H9 (cell line): ENCODE data around the gene ZMAT5. TPM values are rescaled to one million over a fixed set of nuclear protein-coding genes. Genes with fewer than 3 reads are reported as not detected.

ENCODE experiments used
- DNase-seq: peaks from one replicate; pipeline ENCODE4 v3.0.0-alpha.2; 2017
- H2AFZ ChIP-seq: one replicate; pipeline ENCODE4 v1.6.1; 2013; ENCODE audit warnings: mild to moderate bottlenecking, low read length, control low read depth, moderate library complexity
- H2AK5ac ChIP-seq: 2 replicates; pipeline ENCODE4 v1.6.1; 2013; ENCODE audit warnings: low read length, control low read depth, mixed read lengths; ENCODE audit not compliant: insufficient read length
- H2BK120ac ChIP-seq: one replicate; pipeline ENCODE4 v1.6.1; 2013; ENCODE audit warnings: low read depth, mild to moderate bottlenecking, low read length, control low read depth, inconsistent platforms; ENCODE audit not compliant: poor library complexity, severe bottlenecking
- H2BK12ac ChIP-seq: 2 replicates; pipeline ENCODE4 v1.6.1; 2013; ENCODE audit warnings: low read length, control low read depth, mixed read lengths, low read depth; ENCODE audit not compliant: insufficient read length
- H2BK15ac ChIP-seq: 2 replicates; pipeline ENCODE4 v1.6.1; 2013; ENCODE audit warnings: low read depth, low read length, control low read depth
- H2BK20ac ChIP-seq: one replicate; pipeline ENCODE4 v1.6.1; 2013; ENCODE audit warnings: low read depth, mild to moderate bottlenecking, low read length, control low read depth, inconsistent platforms; ENCODE audit not compliant: poor library complexity, severe bottlenecking
- H2BK5ac ChIP-seq: 2 replicates; pipeline ENCODE4 v1.6.1; 2013; ENCODE audit warnings: low read length, control low read depth, mixed read lengths; ENCODE audit not compliant: insufficient read length
- H3K14ac ChIP-seq: 2 replicates; pipeline ENCODE4 v1.6.1; 2013; ENCODE audit warnings: low read length, control low read depth; ENCODE audit not compliant: insufficient read depth
- H3K18ac ChIP-seq: 2 replicates; pipeline ENCODE4 v1.6.1; 2013; ENCODE audit warnings: low read depth, mild to moderate bottlenecking, mixed read lengths, low read length, control low read depth; ENCODE audit not compliant: insufficient read length
- H3K23ac ChIP-seq: 2 replicates; pipeline ENCODE4 v1.6.1; 2013; ENCODE audit warnings: low read length, control low read depth, mixed read lengths, low read depth; ENCODE audit not compliant: insufficient read length
- H3K23me2 ChIP-seq: 2 replicates; pipeline ENCODE4 v1.6.1; 2013; ENCODE audit warnings: low read depth, mild to moderate bottlenecking, mixed read lengths, low read length, control low read depth; ENCODE audit not compliant: insufficient read length, poor library complexity, severe bottlenecking
- H3K27ac ChIP-seq: 2 replicates; pipeline ENCODE4 v1.5.1; 2013; ENCODE audit warnings: low read length, control low read depth, mixed read lengths, low read depth; ENCODE audit not compliant: insufficient read length
- H3K27me3 ChIP-seq: 2 replicates; pipeline ENCODE4 v1.6.1; 2013; ENCODE audit warnings: low read length, control low read depth, inconsistent platforms; ENCODE audit not compliant: insufficient read depth
- H3K4ac ChIP-seq: 2 replicates; pipeline ENCODE4 v1.6.1; 2013; ENCODE audit warnings: low read depth, mild to moderate bottlenecking, control low read depth, inconsistent platforms, low read length, moderate library complexity
- H3K4me1 ChIP-seq: 2 replicates; pipeline ENCODE4 v1.6.1; 2013; ENCODE audit warnings: low read length, control low read depth, inconsistent platforms; ENCODE audit not compliant: insufficient read depth
- H3K4me2 ChIP-seq: 2 replicates; pipeline ENCODE4 v1.6.1; 2013; ENCODE audit warnings: low read length, control low read depth, mixed read lengths; ENCODE audit not compliant: insufficient read length, insufficient read depth
- H3K56ac ChIP-seq: 2 replicates; pipeline ENCODE4 v1.6.1; 2013; ENCODE audit warnings: low read depth, mild to moderate bottlenecking, mixed read lengths, low read length, control low read depth; ENCODE audit not compliant: insufficient read length
- H3K79me1 ChIP-seq: 2 replicates; pipeline ENCODE4 v1.6.1; 2013; ENCODE audit warnings: low read depth, mild to moderate bottlenecking, moderate library complexity, low read length, control low read depth, inconsistent platforms; ENCODE audit not compliant: insufficient read depth, poor library complexity, severe bottlenecking
- H3K79me2 ChIP-seq: 2 replicates; pipeline ENCODE4 v1.6.1; 2013; ENCODE audit warnings: low read length, control low read depth, inconsistent platforms; ENCODE audit not compliant: insufficient read depth
- H3K9ac ChIP-seq: 2 replicates; pipeline ENCODE4 v1.6.1; 2013; ENCODE audit warnings: low read length, control low read depth, mixed read lengths; ENCODE audit not compliant: insufficient read length; ENCODE audit errors: extremely low read depth
- H3K9me3 ChIP-seq: one replicate; pipeline ENCODE4 v1.6.1; 2013; ENCODE audit warnings: low read depth, low read length, inconsistent platforms; ENCODE audit not compliant: control insufficient read depth
- H3T11ph ChIP-seq: one replicate; pipeline ENCODE4 v1.6.1; 2013; ENCODE audit warnings: mild to moderate bottlenecking, low read length, control low read depth, inconsistent platforms
- H4K20me1 ChIP-seq: one replicate; pipeline ENCODE4 v1.6.1; 2013; ENCODE audit not compliant: control insufficient read depth, insufficient read length, insufficient read depth
- H4K5ac ChIP-seq: 2 replicates; pipeline ENCODE4 v1.6.1; 2013; ENCODE audit warnings: low read depth, mild to moderate bottlenecking, mixed read lengths, low read length, control low read depth; ENCODE audit not compliant: insufficient read length
- H4K8ac ChIP-seq: replicated peaks from 2 replicates; pipeline ENCODE4 v1.6.1; 2013; ENCODE audit warnings: low read length, control low read depth, mixed read lengths, low read depth; ENCODE audit not compliant: insufficient read length
- H4K91ac ChIP-seq: 2 replicates; pipeline ENCODE4 v1.6.1; 2013; ENCODE audit warnings: low read depth, mild to moderate bottlenecking, moderate library complexity, mixed read lengths, low read length, control low read depth; ENCODE audit not compliant: insufficient read length
- H3K27ac Mint-ChIP-seq, 3 experiments: 2 replicates in 2 of 3; 3 replicates in 1 of 3; pipeline ENCODE4 v1.8.0; 2020 to 2021; ENCODE audit warnings: mixed read lengths in 3 of 3, mild to moderate bottlenecking in 1 of 3, moderate library complexity in 1 of 3
- H3K27me3 Mint-ChIP-seq: 2 replicates; pipeline ENCODE4 v1.8.0; 2021; ENCODE audit warnings: low read depth, mild to moderate bottlenecking, moderate library complexity, mixed read lengths
- H3K36me3 Mint-ChIP-seq, 3 experiments: 2 replicates in 2 of 3; 3 replicates in 1 of 3; pipeline ENCODE4 v1.8.0; 2020 to 2021; ENCODE audit warnings: low read depth in 3 of 3, mixed read lengths in 3 of 3; ENCODE audit not compliant: insufficient read depth in 1 of 3
- H3K4me1 Mint-ChIP-seq, 2 experiments: 2 replicates each; pipeline ENCODE4 v1.8.0; 2020; ENCODE audit warnings: mixed read lengths in 2 of 2
- H3K4me3 Mint-ChIP-seq, 2 experiments: 2 replicates in 1 of 2; 3 replicates in 1 of 2; pipeline ENCODE4 v1.8.0; 2020 to 2021; ENCODE audit warnings: mild to moderate bottlenecking in 2 of 2, mixed read lengths in 2 of 2, moderate library complexity in 1 of 2
- H3K9me3 Mint-ChIP-seq, 2 experiments: 2 replicates in 1 of 2; 3 replicates in 1 of 2; pipeline ENCODE4 v1.8.0; 2020; ENCODE audit warnings: mild to moderate bottlenecking in 2 of 2, mixed read lengths in 2 of 2, moderate library complexity in 1 of 2
- WGBS: extraction: QIAGEN DNeasy Blood & Tissue Kit; methylation state at CpG from one replicate; pipeline ENCODE4 v1.1.7; 2013; ENCODE audit warnings: missing lambda C conversion rate, low lambda C conversion rate, mixed read lengths; ENCODE audit not compliant: insufficient read length; ENCODE audit errors: extremely low coverage; 5-methylcytosine and 5-hydroxymethylcytosine counted together
- total RNA-seq: library from RNA; stranded (reverse); gene quantifications from 2 replicates; pipeline ENCODE4 v1.2.1, GENCODE V29; 2021
- TF ChIP-seq, protein P1 (sequence below): fragments of 200-600 bp; sonication (generic); conservative IDR thresholded peaks from 3 replicates; pipeline ENCODE4 v1.8.0; 2021; ENCODE audit warnings: antibody characterized with exemption, mild to moderate bottlenecking

The ZMAT5 gene
- total RNA-seq, 1 experiment from 2014 or later, result 13.9 TPM

DNA sequence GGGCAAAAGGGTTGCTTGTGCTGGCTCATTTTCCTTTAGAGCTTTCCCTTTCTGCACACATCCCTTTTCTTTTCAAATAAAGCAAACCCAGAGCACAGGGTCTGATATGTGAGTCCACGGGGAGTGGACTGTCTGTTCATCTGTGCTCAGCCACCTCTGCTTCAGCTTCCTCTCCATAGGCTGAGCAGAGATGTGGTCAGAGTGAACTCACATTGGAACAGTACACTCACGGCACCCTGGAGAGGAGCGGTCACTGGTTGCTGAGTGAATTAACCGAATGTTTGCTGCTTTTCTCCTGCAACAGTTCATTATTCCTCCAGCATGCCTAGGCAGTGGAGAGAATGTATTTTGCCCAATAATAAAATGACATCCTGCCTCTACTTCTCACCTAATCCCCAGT is 83.3 kb downstream of the ZMAT5 start:
- no peak overlapping the region for H2BK120ac ChIP-seq
- H3K4me3 Mint-ChIP-seq, result no peak overlapping the region
- no peaks in the 10 kb centered on the region for H3K4me1 ChIP-seq
- H3K79me1 ChIP-seq, result no peaks in the 10 kb centered on the region
- H3K27ac Mint-ChIP-seq, result no peak overlapping the region
- no peaks in the 10 kb centered on the region for H4K20me1 ChIP-seq
- TF ChIP-seq, protein P1, sequence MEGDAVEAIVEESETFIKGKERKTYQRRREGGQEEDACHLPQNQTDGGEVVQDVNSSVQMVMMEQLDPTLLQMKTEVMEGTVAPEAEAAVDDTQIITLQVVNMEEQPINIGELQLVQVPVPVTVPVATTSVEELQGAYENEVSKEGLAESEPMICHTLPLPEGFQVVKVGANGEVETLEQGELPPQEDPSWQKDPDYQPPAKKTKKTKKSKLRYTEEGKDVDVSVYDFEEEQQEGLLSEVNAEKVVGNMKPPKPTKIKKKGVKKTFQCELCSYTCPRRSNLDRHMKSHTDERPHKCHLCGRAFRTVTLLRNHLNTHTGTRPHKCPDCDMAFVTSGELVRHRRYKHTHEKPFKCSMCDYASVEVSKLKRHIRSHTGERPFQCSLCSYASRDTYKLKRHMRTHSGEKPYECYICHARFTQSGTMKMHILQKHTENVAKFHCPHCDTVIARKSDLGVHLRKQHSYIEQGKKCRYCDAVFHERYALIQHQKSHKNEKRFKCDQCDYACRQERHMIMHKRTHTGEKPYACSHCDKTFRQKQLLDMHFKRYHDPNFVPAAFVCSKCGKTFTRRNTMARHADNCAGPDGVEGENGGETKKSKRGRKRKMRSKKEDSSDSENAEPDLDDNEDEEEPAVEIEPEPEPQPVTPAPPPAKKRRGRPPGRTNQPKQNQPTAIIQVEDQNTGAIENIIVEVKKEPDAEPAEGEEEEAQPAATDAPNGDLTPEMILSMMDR, result no peak
- no peak overlapping the region for H4K91ac ChIP-seq
- no peak overlapping the region for H3T11ph ChIP-seq
- H3K27me3 Mint-ChIP-seq, result no peaks in the 10 kb centered on the region
- no peak overlapping the region for H3K27ac ChIP-seq
- H2BK12ac ChIP-seq, result no peak overlapping the region
- H4K5ac ChIP-seq, result no peak overlapping the region
- WGBS, result no CpG with 5 or more reads among the region's 4 CpGs
- no peak overlapping the region for H3K4me2 ChIP-seq
- H2AFZ ChIP-seq, result no peak overlapping the region
- no peaks in the 10 kb centered on the region for H3K9me3 ChIP-seq
- H2BK15ac ChIP-seq, result no peak overlapping the region
- no peaks in the 10 kb centered on the region for H3K9me3 Mint-ChIP-seq
- H2BK5ac ChIP-seq, result no peak overlapping the region
- H3K4me1 Mint-ChIP-seq, result peaks cover 10 to 26% of the 10 kb centered on the region in 2 experiments
- H3K79me2 ChIP-seq, result no peaks in the 10 kb centered on the region
- H3K27me3 ChIP-seq, result no peaks in the 10 kb centered on the region
- H3K36me3 Mint-ChIP-seq, result peaks cover 3 to 36% (median 11%) of the 10 kb centered on the region in 3 experiments; a peak in 4 of 7 replicates
- no peak overlapping the region for H3K14ac ChIP-seq
- no peak overlapping the region for H3K23ac ChIP-seq
- no peak overlapping the region for H3K4ac ChIP-seq
- no peak overlapping the region for H4K8ac ChIP-seq
- H3K9ac ChIP-seq, result no peak overlapping the region
- no peaks in the 10 kb centered on the region for H3K23me2 ChIP-seq
- no peak overlapping the region for H2BK20ac ChIP-seq
- no peak overlapping the region for H3K56ac ChIP-seq
- H3K18ac ChIP-seq, result no peak overlapping the region
- no peak for DNase-seq
- H2AK5ac ChIP-seq, result no peak overlapping the region

Other genes starting within 250 kb of the ZMAT5 start
- gene THOC5, start 213.2 kb downstream of the ZMAT5 start, total RNA-seq, result 68.2 and 71.8 TPM in 2 replicates
- gene NIPSNAP1, start 185.9 kb downstream of the ZMAT5 start, total RNA-seq, result 169 and 171 TPM in 2 replicates
- 46.5 and 50.9 TPM in 2 replicates for gene NF2, start 163.4 kb downstream of the ZMAT5 start, total RNA-seq
- 0.81 and 0.83 TPM in 2 replicates for gene CABP7, start 47.0 kb downstream of the ZMAT5 start, total RNA-seq
- gene UQCR10, start 362 bp upstream of the ZMAT5 start, total RNA-seq, result 116 and 124 TPM in 2 replicates
- gene ASCC2, start 71.3 kb upstream of the ZMAT5 start, total RNA-seq, result 46.5 and 48.2 TPM in 2 replicates
- gene MTMR3, start 116.2 kb upstream of the ZMAT5 start, total RNA-seq, result 18.9 and 19.8 TPM in 2 replicates